Amniotic stem cell (primary cell): ENCODE results near the gene FRAT1.

Experiments used
- DNase-seq: peaks from one replicate; lab custom pipeline; 2025; lab: John Stamatoyannopoulos, UW

FRAT1 gene

DNA sequence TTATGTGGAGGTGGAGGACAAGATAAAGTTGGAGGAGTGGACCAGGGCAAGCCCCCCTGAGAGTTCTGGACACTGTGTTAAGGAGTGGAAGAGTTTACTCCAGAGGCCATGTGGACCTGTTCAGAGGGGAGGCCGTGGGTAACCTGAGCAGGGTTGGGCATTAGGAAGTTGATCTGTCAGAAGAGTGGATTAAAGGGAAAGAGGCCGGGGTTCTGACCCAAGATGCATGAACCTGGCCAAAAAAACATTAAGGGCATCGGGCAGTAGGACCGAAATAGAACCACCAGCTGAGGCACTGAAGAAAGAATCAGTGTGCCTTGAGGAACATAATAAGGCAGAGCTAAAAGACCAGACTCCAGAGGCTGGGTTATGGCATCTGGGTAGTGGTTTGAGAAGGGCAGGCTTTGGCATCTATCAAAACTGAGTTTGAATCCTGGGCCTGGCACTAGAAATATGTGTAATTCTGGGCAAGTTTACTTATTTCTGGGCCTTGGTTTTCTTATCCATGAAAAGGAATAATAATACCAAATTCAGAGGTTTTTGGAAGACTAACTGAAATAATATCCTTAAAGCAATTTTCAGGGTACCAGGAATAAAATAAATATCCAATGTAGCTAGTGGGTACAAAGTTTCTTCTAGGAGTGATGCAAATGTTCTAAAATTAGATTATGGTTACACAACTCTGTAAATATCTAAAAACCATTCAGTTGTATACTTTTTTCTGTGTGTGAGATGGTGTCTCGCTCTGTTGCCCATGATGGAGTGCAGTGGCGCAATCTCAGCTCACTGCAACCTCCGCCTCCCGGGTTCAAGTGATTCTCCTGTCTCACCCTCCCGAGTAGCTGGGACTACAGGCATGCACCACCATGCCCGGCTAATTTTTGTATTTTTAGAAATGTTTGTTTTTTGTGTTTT, 10.9 kb upstream of the FRAT1 start:
- no peak for DNase-seq

DNA sequence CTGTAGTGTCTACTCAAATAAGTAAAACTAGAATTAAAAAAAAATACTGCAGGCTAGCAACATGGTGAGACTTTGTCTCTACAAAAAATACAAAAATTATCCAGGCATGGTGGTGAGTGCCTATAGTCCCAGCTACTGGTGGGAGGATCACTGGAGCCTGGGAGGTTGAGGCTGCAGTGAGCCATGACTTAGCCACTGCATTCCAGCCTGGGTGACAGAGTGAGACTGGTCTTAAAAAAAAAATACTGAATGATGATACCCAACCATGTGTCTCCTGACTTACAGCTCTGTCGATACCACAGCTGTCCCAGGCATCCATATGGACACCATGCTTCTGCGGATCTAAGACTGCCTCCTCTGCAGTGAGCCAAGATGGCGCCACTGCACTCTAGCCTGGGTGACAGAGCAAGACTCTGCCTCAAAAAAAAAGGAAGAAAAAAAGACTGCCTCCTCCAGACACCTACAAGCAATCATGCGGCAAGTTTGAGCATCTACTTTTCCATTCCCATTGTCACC, 7.9 kb upstream of the FRAT1 start:
- DNase-seq: no peak

DNA sequence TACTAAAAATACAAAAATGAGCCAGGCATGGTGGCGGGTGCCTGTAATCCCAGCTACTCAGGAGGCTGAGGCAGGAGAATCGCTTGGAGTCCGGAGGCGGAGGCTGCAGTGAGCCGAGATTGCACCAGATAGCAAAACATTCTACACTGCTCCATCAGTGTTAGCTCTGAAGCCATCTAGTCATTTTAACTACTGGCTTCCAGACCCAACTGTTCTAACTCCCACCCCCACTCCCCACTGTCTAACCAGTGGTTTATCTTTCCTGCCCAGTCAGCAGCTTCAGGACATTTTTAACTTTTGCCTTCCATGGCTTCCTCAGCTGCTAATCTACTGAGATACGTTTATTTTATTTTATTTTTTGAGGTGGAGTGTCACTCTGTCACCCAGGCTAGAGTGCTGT, 6.2 kb upstream of the FRAT1 start:
- DNase-seq: no peak

DNA sequence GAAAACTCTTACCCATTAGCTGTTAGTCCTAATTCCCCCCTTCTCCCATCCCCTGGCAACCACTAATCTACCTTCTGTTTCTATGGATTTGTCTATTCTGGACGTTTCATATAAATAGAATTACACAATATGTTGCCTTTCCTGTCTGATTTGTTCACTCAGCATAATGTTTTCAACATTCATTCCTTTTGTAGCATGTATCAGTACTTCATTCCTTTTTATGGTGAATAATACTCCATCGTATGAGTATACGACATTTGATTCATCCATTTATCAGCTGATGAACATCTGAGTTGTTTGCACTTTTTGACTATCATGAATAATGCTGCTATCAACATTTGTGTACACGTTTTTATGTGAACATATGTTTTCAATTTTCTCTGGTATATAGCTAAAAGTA, 4.4 kb upstream of the FRAT1 start:
- no peak for DNase-seq

DNA sequence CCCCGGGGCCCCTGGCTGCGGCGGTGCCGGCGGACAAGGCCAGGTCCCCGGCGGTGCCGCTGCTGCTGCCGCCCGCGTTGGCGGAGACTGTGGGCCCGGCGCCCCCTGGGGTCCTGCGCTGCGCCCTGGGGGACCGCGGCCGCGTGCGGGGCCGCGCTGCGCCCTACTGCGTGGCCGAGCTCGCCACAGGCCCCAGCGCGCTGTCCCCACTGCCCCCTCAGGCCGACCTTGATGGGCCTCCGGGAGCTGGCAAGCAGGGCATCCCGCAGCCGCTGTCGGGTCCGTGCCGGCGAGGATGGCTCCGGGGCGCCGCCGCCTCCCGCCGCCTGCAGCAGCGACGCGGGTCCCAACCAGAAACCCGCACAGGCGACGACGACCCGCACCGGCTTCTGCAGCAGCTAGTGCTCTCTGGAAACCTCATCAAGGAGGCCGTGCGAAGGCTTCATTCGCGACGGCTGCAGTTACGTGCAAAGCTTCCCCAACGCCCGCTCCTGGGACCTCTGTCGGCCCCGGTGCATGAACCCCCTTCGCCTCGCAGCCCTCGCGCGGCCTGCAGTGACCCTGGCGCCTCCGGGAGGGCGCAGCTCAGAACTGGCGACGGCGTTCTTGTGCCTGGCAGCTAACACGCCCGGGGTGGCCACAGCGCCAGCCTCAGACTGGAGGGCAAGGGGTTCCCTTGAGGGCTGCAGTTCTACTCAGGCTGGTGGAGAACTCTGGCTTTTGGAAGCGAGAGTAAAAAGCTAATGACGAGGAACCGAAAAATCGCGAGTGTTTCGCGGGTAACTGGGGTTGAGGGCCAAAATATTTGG, 804 bp downstream of the FRAT1 start:
- DNase-seq: no peak

DNA sequence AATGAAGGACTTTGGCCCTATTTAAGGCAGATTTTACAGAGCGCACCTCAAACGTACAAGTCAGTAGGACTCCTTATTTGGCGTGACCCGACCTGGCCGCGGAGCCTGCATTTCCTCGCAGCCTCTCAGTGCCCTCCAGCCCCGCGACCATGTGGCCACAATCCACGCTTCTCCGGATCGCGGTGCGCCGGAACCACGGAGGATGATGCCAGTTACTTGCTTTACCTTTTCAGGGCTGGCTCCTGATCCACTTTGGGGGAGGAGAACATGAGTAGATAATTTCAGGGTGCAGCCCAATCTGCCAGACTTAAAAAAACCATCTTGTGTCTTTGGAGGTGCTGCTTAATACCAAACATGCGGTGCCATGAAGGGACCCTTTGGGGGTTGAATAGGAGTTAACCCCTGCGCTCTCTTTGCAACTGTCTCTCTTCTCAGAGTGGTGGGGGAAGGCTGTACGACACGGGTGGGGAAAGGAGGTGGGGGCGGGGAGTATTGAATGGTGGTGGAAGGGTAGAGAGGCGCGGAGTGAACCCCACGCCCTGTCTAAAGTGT, 1.5 kb downstream of the FRAT1 start:
- DNase-seq: no peak

DNA sequence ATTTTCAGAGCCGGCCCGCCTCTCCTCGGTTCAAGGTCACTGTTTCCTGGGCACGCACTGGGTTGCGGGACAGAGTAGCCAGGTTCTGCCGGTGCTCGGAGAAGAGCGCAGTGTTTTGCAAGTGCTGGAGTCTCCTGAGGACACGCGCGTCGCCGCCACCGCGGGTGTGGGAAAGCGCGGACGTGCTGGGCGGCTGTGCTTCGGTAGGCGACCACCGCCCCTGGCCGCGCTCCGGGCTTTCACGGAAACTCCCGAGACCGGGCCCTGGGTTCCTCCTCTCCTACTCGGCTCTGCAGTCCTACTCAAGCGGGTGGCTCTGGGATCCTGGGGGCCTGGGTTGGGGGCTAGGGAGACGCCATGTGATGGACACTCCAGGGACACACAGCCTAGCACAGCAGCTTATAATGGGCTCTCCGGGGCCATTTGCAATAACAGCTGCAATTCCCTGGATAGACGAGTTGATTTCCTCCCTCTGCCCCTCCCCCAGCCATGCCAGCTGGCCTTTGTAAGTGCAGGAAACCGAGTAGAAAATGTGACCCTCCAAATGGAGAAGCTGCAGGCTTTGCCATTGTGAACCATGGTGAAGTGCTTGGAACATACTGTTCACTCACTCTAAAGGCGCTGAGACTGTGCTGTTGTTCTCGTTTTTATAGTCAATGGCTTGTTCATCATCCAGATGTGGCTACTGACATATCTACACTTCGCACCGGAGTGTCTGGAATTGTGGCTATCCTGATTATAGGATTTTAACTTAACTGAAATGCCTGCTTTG, 2.1 kb downstream of the FRAT1 start:
- DNase-seq: no peak

DNA sequence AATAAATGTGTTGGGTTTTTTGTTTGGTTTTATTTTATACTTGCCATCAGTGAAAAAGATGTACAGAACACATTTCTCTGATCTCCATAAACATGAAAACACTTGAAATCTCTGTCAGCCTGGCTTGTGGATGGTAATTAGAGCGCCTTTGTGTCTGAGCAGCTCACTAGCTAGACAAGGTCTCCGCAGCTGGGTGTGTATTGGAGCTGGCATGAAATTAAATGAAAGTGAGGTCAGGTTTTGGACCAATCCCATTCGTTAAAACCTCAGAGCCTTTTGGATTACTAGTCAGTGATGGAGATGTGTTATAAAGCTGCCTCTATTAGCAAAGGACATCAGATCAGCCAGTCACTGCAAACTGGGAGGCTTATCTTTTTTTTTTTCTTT, 2.7 kb downstream of the FRAT1 start:
- no peak for DNase-seq

DNA sequence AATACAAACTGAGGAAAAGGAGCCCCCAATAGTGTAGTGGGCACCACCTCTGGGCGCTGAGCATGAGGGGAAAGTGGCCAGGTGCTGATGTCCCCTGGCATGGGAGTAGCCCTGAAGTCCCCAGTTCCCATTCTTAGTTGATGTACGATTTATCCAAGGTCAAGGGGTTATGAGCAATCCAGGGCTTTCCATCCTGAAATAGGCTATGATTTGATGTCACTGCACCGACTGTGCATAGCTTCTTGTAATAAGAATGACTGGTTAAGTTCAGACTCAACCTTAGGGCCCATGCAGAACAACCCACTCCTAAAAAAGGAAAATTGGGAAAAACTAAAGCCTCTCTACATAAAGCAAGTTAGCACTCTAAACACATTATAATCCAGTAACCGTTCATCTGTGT, 4.4 kb downstream of the FRAT1 start:
- no peak for DNase-seq

DNA sequence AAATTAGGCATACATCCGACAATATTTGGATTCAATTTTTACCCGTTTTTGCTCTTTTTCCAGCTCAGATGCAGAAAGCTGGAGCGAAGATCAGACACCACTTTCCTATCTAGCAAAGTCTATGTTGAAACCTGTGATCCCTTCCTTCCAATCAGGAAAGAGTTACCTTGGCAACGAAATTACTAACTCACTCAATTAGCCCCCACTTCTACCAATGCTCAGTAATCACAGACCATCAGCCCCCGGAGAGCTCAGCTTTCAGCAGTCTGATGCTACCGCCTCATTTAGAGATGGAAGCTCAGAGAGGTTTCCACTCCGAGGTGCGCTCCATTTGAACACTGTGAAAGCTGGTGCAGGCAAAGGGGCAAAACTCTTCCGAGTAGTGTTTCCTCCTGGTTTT, 6.7 kb downstream of the FRAT1 start:
- no peak for DNase-seq

DNA sequence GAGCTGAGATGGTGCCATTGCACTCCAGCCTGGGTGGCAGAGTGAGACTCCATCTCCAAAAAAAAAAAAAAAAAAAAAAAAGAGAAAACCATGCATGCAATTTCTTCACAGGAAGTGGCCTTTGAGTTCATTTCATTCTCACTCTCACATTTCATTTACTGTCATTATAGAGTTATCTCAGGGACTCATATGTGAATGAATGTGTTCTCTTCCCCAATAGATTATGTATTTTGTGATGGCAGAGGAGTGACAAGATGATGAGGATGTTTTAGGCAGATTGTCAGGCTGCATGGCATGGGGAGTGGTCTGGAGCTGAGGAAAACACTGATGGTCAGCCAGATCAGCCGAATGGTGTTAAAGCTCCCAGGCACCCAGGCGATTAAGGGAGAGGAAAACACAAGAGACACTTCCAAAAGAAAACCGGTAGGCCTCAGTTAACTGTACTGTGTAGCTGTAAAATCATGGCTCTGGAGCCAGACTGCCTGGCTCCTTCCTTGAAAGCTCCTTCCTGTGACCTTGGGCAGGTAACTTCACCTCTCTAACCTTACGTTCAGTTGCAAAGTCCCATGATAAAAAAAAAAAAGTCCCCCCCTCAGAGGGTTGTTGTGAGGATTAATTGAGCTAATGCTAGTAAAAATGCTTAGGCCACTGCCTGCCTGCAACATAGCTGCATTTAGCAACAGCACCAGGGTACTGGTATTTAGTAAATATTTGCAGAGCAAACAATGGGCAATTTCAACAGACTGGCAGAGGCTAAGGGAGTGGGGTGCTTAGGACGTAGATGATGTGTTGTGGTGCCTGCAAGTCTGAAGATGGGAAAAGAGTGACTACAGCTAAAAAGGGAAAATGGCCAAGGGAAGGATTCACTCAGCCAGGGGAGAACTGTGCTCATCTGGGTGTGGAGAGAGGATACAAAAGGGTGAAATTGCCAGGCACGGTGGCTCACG, 8.6 kb downstream of the FRAT1 start:
- no peak for DNase-seq

DNA sequence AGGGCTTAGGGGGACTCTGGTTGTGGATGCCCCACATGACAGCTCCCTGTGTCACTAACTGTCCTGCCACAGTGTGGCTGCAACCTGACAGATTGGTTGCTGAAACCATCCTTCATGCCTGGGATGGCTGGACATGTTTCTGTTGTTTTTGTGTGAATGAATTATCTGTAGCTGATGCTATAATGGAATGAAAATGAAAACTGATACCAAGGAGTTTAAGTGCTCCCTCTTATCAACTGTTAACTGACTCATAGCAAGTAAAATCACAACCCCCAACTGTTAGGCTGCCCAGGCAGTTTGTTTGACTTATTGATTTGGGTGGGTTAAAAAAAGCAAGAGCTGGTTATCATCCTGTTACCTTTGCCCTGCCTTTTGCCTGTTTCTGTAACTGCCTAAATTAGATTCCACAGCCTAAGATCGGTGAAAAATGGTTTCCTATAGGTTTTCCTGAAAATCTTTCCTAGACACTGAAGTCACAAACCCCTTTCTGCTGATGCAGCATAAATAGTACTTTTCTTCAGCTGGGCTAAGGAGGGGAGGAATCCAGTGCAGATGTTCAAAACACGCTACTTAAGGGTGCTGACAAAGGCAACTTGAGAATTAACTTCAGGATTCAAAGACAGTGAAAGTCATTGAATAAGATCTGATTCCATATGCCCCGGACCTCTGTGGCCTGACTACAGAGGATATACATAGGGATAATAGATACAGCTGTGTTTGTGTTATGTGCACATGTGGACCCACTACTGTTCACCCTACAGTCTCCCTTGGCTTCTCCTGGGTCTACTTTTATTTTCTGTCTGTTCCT, 9.8 kb downstream of the FRAT1 start:
- no peak for DNase-seq

DNA sequence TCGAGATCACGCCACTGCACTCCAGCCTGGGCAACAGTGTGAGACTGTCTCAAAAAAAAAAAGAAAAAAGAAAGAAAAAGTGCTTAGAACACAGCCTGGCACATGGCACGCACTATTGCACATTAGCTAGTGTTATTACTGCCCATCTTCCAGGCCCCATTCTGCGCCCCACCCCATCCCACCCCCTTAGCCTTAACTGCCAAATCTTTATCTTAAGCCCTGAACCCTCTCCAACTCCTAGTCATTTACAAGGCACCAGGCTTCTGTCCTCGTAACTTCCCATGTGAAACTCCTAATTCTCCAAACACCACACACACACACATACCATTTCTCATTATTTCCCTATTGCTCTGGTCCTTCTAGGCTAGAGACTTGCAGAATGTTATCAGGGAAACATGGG, 10.7 kb downstream of the FRAT1 start:
- no peak for DNase-seq

DNA sequence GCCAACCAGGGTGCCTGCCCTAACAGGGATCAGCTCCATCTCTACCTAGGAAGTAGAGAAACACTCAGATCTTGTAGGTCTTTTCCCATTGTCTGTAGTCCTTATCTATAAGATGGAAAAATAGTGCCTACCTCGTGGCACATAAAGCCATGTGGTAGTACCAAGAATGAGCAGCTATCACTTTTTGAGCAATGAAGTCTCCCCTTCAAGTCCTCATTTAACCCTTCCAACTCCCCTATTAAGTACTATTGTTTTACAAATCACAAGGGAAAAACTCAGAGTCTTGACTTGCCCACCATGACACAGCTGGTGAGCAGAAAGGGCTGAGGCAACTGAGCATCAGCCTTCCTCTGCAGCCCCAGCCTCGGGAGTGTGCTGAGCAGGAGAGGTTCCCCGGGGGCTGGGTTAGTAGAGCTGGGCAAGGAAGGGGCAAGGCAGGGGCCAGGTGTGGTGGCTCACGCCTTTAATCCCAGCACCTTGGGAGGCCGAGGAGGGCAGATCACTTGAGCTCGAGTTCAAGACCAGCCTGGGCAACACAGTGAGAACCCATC, 12.2 kb downstream of the FRAT1 start:
- DNase-seq: no peak

DNA sequence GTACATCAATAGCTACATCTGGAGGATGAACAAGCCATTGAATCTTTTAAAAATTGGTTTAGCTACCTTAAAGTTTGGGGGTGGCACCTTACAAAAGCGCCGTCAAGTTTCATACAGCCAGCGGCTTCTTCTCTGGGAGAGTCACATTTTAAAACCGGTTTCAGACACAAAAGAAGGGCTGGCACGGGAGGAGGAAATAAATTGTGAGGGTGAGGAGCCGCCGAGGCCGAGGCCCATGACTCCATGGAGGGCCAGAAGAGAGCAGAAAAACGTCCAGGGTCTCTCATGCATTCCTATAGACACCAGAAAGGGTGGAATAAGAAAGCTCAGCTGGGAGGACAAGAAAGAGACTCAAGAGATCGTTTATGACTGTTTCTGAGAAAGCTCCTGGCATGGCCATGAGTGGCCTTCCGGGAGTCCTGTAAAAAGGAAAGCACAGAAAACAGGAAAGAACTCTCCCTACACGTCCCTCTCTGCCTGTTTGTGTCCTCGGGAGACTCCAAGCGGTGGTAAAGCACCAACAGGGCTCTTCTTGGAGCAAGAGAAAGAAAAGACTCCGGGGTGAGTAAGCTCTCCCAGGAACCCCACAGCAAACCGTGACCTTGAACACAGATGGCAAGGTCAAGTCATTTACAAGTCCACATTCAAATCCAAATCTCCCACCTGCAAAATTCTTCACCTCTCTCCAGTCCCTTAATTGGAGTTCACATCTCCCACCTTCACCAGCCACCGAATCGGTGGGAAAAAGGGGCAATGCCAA, 13.7 kb downstream of the FRAT1 start:
- peak; percentile 57 for DNase-seq

DNA sequence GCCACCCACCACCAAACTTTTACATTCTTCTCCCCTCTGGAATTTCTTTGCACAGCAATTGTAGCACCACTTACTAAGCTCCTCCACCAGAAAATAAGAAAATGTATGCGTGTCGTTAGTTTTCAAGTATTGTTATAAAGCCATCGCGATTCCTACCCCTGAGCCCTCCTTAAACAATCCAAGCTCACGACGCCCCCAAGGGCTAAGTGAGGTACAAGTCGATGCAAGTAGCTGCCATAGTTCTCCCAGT, 14.2 kb downstream of the FRAT1 start:
- DNase-seq: no peak

DNA sequence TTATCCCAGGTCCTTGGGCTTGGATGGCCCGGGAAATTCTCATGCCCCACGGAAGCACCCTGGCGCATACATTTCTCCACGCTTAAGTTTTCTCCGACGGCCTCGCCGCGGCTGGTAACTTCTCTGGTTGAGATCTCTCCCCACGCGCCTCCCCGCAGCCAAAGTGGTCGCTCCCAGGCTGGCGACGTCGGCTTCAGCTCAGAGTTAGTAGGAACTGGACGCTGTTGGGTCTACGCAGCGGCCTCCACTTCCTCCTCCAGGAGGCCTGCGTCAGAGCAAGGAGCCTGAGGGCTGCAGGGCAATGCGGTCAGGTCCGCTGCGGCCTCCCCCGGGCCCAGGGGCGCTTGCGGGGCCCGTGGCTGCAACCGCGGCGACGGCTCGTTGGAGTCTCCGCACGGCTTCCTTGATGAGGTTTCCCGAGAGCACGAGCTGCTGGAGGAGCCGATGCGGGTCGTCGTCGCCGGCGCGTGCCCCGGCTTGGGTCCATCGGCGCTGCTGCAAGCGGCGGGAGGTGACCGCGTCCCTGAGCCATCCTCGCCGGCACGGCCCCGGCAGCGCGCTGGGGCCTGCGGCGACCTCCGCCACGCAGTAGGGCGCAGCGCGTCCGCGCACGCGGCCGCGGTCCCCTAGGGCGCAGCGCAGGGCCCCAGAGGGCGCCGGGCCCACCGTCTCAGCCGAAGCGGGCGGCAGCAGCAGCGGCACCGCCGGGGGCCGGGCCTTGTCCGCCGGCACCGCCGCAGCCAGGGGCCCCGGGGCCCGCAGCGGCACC, 14.7 kb downstream of the FRAT1 start:
- DNase-seq: no peak

DNA sequence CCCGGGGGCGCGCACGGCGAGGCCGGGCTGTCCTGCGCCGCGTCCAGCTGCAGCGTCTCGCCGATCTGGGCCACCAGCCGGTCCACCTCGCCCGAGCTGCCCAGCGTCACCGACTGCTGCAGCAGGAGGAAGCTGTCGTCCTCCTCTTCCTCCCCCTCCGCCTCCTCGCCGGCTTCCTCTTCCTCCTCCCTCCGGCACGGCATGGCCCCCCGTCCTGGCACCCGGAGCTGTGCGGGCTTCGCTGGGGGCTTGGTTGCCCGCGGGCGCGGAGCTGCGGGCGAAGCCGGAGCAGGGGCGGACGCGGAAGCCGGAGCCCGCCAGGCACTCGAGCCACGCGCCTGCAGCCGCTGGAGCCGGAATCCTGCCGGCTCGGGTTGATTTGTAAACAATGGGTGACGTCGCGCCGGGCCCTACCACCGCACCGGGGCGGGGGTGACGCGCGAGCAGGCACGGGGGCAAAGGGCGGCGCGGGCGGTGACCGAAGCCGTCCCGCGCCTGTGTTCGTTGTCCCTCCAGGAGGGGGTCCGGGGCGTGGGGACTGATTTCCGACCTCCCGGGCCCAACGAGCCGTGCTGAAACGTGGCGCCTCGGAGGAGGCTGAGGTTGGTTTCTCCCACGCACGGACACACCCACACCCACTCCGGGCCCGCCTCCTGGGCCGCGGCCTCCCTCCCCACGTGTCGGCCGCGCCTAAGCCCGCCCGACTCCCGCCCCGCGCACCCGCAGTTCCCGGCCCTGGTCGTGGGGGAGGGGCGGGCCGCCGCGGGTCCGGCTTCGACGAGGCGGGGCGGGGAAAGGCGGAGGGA, 15.5 kb downstream of the FRAT1 start, which contains the start of gene FRAT2:
Gene FRAT2 (minus strand): TSS at position 360 of the 806 bp plus-strand sequence. CDS start 157 bp downstream, at position 203.
- DNase-seq: peak; percentile 78
